GM18498 (cell line): ENCODE measurements around the gene HP.
A peak's percentile ranks its signal among the peaks of the same experiment; 100 is the strongest.

Experiments
- ATAC-seq: cut with Tn5 transposase; IDR thresholded peaks from one replicate; pipeline ENCODE4 v1.9.1; 2021; ENCODE audit warnings: mild to moderate bottlenecking, moderate library complexity; ENCODE audit not compliant: unreplicated experiment

Gene HP

GRCh38 chr16:72084445-72084844 is 30.1 kb downstream of the HP start:
- no peak for ATAC-seq

- ATAC-seq = no peak
Measured at GRCh38 chr16:72085002-72085401, 30.7 kb downstream of the HP start.

- no peak for ATAC-seq
Measured at GRCh38 chr16:72091217-72091616, 36.9 kb downstream of the HP start.

- peak; percentile 39 for ATAC-seq
Measured at GRCh38 chr16:72092832-72093447, 38.6 kb downstream of the HP start.

- peak; percentile 97 for ATAC-seq
Measured at GRCh38 chr16:72093448-72094265, 39.4 kb downstream of the HP start, which contains the start of the genes DHX38 and TXNL4B. TSS of gene DHX38 (plus strand) at chr16:72093847. CDS start at chr16:72096158, 2,311 bp downstream. TSS of gene TXNL4B (minus strand) at chr16:72093620. CDS start at chr16:72090749, 2,871 bp downstream.

GRCh38 chr16:72094266-72094610 is 39.9 kb downstream of the HP start:
- ATAC-seq = no peak

- ATAC-seq = no peak
Measured at GRCh38 chr16:72098936-72099335, 44.6 kb downstream of the HP start.

GRCh38 chr16:72099377-72099818 is 45.1 kb downstream of the HP start:
- ATAC-seq = peak; percentile 70

GRCh38 chr16:72101195-72101594 is 46.9 kb downstream of the HP start:
- ATAC-seq = no peak

GRCh38 chr16:72104905-72105304 is 50.6 kb downstream of the HP start:
- no peak for ATAC-seq

- ATAC-seq = no peak
Measured at GRCh38 chr16:72105978-72106377, 51.7 kb downstream of the HP start.

- no peak for ATAC-seq
Measured at GRCh38 chr16:72107371-72107770, 53.1 kb downstream of the HP start.

GRCh38 chr16:72108353-72109102 is 54.2 kb downstream of the HP start:
- ATAC-seq = no peak

GRCh38 chr16:72109300-72109699 is 55.0 kb downstream of the HP start:
- ATAC-seq = no peak

- ATAC-seq = no peak
Measured at GRCh38 chr16:72109966-72110530, 55.7 kb downstream of the HP start.
